GM19035 (cell line): ENCODE data around the gene PRMT9.

Experiments
- ATAC-seq: cut with Tn5 transposase; IDR thresholded peaks from one replicate; pipeline ENCODE4 v1.9.1; 2021; ENCODE audit not compliant: unreplicated experiment

PRMT9 gene

DNA sequence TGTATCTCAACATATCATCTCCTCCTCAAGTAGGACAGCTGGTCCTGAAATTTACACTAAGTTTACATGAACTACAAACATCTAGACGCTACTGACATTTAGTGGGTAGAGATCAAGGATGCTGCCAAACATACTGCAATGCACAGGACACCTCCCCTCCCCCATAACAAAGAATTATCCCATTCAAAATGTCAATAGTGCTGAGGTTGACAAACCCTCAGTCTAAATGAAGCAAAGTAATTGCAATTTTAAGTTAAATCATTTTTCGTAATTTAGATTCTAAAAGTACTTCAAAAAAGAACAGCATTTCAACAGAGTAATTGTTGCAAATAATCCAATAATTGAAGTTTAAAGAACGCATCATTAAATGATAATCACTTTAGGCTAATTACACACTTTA is 1.2 kb downstream of the PRMT9 start:
- ATAC-seq, result no peak

DNA sequence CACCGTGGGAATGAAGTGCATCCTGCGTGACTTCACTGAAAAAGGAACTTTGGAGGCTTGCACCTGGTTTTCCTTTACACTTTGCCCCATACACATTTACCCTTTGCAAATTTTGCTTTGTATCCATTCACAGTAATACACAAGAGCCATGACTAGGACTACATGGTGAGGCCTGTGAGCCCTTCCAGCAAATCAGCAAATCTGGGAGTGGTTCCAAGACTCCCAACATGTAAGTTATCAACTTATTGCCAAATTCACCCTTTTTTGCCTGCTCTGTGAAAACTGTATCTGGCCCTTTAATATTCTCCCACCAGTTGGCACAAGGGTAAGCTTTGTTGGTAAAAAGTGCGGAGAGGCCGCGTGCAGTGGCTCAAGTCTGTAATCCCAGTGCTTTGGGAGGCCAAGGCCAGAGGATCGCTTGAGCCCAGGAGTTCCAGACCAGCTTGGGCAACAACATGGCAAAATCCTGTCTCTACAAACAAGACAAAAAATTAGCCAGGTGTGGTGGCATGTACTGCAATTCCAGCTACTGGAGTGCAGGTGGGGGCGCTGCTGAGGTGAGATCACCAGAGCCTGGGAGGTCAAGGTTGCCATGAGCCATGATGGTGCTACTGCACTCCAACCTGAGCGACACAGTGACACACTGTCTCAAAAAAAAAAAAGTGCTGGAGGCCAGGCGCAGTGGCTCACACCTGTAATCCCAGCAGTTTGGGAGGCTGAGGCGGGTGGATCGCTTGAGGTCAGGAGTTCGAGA is 5.0 kb downstream of the PRMT9 start:
- no peak for ATAC-seq

DNA sequence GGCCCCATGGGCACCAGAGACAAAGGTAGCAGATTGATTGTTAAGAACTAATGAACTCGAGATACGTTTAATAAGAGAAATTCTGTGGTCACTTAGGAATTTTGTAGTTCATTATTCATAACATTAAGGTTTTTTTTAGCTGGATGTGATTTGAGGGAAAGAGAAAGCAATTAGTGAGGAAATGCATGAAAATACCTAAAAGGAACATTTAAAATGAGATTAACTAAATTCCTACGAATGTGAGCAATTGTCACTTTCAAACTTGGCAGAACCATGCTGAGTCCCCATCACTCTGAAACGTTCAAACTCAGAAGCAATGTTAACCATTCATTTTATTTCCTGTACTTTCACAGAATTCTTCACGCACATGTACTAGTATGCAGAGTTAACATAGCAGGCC is 5.9 kb downstream of the PRMT9 start:
- no peak for ATAC-seq

DNA sequence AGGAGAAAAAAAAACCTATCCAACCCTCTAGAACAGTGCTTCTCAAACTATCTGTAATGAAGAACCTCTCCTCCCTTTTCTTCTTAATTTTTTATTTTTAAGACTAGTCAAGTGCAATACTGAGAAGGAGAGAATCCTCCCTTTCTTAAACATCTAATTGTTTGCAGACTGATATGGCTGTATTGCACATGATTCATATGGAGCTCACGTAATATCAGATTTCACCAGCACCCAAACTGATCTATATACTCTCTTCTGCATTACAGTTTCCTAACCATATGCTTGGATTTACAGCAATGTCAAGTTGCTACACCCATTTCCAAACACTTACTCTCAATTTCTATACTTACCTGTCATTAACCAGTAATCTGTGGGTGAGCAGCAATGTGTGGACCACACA is 9.5 kb downstream of the PRMT9 start:
- ATAC-seq, result no peak

DNA sequence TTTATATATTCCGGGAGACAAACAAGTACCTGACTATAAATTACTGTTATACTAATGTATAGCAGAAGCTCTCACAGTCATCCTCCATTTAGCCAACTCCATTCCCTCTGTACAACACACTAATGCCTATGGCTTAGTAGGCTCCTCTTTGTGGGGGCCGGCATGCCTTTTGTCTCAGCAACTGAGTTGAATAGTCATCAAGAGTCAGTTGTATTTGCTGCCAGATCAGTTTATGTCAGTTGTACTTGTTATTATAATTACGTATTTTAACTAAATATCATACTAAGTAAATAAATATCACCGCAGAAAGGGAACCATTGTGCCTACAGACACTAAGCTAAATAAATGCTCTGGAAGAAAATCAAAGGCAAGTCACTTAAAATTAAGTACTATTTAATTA is 9.9 kb downstream of the PRMT9 start:
- no peak for ATAC-seq

DNA sequence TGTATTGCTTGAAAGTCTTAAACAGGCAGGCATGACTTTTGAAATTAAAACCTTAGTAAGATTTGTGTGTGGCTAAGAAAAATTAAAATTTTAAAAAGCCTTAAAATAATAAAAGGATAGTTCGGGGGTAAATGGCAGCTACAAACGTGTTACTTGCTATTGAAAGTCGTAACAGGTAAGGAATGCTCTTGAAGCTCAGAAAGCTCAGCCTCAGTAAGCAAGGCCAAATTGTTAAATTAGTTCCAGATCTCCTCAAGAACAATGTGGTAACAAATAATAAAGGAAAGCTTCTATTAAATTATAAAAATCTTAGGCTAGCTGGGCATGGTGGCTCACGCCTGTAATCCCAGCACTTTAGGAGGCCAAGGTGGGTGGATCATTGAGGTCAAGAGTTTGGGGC is 25.5 kb downstream of the PRMT9 start:
- no peak for ATAC-seq

DNA sequence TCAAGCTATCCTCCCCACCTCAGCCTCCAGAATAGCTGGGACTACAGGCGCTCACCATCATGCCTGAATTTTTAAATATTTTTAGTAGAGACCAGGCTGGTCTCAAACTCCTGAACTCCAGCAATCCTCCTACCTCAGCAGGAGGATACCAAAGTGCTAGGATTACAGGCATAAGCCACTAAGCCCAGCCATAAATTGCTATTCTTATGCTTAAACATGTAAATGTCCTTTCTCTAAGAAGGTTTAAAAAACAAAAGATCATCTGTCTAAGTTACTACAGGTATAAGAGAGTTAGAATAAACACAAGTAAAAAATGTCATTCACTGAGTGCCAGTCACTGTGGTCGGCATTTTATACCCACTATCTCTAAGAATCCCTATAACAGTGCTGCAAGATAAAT is 28.3 kb downstream of the PRMT9 start:
- no peak for ATAC-seq

DNA sequence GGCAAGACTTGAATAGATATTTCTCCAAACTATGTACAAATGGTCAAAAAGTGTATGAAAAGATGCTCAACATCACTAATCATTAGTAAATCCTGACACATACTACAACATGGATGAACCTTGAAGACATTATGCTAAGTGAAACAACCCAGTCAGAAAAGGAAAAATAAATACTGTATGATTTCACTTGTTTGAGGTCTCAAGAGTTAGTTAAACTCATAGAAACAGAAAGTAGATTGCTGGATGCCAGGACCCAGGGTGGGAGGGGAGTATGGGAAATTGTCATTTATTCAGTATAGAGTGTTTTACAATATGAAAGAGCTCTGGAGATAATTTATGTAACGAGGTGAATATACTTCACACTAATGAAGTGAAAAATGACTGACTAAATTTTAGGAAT is 32.4 kb downstream of the PRMT9 start:
- no peak for ATAC-seq

DNA sequence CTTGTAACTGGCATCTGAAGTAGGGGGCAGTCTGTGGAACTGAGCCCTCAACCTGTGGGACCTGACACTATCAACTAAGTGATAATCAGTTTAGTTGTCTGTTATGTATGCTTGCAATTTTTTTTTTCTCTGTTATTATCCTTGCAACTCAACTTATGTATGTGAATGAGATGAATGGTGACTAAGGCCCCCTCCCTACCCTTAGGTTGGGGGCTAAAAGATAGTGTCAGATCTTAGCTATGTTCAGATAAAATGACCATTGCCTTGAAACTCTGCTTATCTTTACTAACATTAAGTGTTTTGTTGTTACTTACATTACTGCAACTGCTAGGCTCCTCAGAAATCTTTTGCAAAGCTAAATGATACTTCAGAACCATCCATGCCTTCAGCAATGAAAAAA is 35.3 kb downstream of the PRMT9 start:
- no peak for ATAC-seq

DNA sequence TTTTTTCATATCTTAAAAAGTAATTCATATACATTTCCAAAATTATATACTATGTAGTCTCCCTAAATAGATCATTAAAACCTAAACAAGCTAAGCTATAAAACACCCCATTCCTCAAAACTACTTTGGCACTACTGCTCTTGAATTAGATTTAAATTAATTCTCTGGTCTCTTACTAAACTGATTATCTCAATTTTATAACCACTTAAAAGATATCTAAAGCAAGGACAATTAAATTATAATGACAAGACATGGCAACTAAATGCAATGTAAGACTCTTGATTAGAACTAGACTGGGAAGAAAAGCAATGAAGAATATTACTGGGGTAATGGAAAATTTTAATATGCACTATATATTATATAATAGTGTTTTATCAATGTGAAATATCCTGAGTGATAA is 38.9 kb downstream of the PRMT9 start:
- ATAC-seq, result no peak

DNA sequence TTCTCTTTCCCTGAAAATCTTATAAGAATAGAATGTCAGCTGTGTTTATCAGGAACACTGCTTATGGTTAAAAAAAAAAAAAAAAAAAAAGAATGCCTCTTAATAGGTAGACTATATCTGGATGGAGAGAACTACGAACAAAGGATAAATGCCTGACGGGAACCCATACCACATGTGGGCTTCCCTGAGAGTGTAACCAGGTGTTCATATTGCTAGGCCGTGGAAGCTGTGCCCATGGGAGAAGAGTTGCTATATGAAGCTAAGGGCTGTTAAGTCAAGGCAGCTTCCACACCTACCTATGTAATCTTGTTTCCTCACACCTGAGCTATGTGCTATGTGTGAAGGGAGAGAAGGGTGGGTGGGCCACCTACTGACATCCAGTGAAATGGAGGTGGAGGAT is 39.5 kb downstream of the PRMT9 start:
- ATAC-seq, result no peak

DNA sequence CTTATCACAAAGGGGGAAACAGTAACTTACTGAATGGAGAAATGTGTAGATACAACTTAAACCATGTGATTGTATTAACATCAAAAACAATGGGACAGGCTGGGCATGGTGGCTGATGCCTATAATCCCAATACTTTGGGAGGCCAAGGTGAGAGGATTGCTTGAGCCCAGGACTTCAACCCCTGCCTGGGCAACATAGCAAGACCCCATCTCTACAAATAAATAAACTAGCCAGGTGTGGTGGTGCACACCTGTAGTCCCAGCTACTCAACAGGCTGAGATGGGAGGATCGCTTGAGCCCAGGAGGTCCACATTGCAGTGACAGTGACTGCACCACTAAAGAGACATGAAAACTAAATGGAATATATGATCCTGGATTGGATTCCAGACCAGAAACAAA is 40.3 kb downstream of the PRMT9 start:
- ATAC-seq, result no peak

DNA sequence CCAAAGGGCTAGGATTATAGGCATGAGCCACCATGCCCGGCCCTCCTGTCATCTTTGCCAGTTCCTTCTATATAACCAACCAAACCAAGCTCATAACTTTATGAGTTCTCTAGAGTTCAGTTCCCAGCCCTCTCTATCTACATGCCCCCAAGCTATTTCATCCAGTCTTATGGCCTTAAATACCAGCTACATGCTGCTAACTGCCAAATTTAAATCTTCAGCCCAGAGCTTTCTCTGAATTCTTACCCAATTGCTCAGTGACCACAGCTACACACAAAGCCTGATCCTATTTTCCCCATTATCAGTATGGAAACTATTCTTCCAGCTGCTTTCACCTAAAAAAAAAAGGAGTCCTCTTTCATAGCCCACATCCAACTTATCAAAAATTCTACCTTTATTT is 43.6 kb downstream of the PRMT9 start:
- no peak for ATAC-seq

DNA sequence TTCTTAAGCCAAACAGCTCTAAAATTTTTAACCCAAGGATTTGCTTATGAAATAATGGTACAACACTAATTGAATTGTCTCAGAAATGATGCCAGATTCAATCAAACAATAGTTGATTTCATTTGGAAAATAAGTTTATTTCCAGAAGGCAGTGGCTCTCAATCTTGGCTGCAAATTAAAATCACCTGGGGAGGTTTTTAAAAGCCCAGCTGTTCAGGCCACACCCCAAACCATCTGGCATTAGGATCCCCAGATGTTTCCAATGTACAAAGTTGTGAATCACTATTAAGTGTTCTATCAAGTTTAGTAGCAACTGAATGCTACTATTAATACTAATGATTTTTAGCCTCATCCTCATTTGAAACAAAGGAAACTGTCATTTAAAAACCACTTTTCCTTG is 44.6 kb downstream of the PRMT9 start:
- no peak for ATAC-seq

DNA sequence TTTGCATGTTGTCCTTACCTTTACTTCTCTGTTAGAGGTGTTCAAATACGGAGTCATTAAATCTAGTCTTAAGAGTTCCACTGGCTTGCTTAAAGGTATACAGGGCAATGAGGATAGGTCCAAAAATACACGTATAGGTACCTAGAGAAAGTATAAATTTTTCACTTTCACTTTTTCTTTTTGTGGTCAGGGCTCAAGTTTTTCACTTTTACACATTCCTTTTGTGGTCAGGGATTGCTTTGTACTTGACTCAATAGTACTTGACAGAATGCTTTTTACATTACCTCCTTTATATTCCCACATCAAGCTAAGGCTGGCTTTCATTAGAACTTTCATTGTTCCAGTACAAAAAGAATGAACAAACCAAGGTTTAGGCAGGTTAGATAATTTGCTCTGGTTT is 45.0 kb downstream of the PRMT9 start:
- no peak for ATAC-seq

DNA sequence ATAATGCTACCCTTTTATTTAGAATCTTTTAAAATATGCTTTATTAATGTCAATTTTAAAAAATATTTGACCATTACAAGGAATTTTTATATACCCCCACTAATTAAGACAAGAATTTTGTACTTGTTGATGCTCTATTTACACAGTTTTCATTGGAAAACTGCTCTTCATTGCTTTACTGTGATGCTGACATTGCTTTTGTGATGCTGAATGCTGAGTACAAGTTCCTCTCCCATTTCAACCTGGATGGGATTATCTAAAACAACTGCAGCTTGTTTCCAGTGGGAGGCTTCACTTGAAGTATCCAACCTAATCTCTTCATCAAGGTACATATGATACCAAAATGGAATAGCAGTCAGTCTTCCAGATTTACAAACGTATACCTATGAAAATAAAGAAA is 45.6 kb downstream of the PRMT9 start:
- ATAC-seq, result no peak

DNA sequence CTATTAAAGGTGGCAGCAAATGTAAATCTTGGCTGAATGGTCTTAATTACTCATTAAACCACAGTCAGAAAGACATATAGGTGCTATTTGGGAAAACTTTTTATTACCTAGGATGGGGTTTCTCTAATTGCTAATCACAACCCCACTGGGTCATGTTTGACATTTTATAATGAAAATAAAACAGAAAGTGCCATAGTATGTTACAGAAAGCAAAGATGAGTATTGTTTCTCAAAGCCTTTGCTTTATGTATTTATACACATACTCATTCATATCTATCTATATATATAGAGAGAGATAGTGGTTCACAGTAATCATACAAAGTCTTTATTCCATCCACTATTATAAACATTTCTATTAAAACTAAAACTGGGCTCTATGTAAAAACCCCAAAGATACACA is 48.6 kb downstream of the PRMT9 start:
- no peak for ATAC-seq

DNA sequence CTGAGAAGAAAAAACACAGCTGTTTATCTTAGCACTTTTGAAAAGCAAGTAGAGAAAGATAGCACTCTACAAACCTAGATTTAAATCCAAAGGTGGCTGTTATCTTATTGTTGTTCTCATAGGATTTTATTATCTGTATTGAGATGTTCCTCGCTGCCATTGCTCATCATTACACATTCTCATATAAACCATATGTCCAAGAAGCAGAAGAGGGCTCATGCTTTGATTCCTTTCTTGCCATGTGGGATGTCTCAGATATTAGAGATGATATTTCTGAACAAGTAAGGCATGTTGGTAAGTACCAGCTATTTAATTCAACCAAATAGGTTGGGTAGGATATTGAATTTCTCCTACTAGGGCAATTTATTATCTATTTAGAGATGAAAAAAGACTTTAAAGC is 50.3 kb downstream of the PRMT9 start:
- ATAC-seq, result no peak

DNA sequence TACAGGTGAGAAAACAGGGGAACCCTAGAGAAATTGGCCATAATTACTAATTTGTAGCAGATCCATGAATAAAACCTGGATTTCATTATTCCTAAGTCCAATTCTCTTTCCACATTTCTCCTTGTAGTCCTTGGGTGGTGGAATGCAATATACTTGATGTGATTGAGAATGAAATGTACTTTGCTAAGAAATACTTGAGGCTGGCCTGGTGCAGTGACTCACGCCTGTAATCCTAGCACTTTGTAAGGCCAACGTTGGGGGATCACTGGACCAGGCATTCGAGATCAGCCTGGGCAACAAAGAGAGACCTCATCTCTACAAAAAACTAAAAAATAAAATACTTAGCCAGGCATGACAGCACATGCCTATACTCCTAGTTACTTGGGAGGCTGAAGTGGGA is 50.9 kb downstream of the PRMT9 start:
- no peak for ATAC-seq

DNA sequence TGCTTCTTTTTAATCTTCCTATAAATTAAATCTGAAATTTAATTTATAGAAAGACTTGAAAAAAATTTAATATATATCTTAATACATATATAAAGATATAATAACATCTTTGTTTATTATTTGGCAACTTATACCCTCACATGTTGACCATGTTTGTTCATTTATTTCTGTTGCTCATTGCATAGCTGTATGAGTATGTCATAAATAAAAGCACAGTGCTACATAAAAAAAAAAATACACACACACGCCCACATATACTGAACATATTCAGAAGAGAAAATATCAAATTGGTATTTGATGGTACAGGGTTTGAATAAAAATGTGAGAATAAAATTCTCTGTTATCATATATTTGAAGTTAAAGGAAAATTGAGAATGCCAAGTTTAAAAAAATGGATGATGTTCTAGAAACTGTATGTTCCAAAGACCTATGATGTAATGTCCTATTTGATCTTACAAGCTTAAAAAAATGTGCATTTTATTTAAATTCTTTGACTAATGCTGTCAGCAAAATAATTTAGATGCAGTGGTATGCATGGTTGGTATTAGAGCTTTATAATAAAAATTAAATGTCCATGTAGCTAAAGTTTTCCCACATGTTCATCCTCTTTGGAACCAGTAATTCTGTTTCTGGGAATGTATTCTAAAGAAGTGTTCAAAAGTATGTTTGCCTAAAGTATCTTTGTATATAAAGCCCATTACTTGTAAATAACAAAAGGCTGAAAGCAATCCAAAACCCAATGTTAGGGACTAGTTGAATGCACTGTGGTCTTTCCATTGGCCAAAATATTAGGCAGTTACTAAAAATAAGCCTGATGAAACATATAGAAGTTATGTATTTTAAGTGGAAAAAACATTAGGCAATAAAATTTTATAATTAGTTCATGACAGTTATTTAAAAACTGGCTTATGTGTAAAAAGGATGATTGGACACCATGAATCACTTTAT is 53.9 kb downstream of the PRMT9 start:
- no peak for ATAC-seq

DNA sequence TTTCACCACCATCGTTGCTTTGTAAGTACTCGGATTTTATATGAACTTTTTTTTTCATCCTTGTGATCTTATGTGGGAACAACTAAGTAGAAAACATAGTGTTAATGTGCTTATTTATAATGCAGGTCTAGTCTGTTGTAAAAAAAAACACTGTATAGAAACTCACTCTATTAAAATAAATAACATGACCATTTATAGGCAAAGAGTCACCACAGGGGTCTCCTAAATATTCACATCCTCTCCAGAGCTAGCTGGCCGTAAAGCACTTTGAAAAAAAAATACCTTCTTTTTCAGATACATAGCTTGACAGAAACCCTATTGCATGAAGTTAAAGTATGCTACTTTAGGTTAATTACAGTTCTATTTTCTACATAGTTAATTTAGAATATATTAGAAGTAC is 55.5 kb downstream of the PRMT9 start:
- no peak for ATAC-seq

DNA sequence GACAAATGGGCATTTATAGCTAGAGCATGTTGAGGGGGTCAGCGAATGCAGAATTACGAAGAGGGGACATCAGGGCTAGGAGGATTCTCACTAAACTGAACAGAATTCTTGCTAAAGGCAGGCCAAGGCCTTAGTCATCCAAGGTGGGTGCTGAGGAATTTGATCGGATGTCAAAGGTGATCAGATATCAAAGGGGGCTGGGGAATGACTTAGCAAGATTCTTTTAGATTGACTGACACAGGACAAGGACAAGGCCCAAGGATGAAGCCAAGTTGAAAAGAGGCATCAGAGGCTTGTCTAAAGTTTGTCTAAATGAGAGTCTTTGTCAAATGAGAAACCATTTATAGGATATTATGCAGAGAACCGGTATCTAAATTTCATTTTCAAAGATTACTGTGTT is 57.1 kb downstream of the PRMT9 start:
- ATAC-seq, result no peak
